Measurements from ENCODE around the gene ASB1.

The ASB1 gene

DNA sequence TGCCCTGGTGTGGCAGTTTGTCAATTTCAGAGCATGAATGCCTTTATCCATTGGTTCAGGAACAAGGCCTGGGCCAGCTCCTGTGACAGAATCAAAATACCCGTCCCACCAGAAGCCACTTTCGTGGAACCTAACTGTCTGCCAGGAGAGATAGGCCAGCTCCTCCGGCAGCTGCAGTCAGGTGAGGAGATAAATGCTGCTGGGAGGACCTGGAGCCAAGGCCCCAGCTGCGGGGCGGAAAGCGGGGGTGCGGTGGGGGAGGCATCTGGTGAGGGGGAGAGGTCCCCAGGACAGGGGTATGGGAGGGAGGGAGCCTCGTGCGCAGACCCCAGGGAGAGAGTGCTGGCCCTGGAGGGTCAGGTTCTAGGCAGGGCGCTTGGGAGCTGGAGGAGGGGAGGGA, 4.4 kb upstream of the ASB1 start:
- TF ChIP-seq, protein P1, sequence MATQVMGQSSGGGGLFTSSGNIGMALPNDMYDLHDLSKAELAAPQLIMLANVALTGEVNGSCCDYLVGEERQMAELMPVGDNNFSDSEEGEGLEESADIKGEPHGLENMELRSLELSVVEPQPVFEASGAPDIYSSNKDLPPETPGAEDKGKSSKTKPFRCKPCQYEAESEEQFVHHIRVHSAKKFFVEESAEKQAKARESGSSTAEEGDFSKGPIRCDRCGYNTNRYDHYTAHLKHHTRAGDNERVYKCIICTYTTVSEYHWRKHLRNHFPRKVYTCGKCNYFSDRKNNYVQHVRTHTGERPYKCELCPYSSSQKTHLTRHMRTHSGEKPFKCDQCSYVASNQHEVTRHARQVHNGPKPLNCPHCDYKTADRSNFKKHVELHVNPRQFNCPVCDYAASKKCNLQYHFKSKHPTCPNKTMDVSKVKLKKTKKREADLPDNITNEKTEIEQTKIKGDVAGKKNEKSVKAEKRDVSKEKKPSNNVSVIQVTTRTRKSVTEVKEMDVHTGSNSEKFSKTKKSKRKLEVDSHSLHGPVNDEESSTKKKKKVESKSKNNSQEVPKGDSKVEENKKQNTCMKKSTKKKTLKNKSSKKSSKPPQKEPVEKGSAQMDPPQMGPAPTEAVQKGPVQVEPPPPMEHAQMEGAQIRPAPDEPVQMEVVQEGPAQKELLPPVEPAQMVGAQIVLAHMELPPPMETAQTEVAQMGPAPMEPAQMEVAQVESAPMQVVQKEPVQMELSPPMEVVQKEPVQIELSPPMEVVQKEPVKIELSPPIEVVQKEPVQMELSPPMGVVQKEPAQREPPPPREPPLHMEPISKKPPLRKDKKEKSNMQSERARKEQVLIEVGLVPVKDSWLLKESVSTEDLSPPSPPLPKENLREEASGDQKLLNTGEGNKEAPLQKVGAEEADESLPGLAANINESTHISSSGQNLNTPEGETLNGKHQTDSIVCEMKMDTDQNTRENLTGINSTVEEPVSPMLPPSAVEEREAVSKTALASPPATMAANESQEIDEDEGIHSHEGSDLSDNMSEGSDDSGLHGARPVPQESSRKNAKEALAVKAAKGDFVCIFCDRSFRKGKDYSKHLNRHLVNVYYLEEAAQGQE (IDR thresholded peaks at IDR 0.05; ENCODE audit: insufficient read depth in 1 of 2, low read depth in 2 of 2, low read length in 2 of 2) = no peak
- no peak for TF ChIP-seq TAF1 (IDR thresholded peaks at IDR 0.05; ENCODE audit: borderline replicate concordance, insufficient read depth, low read length)

DNA sequence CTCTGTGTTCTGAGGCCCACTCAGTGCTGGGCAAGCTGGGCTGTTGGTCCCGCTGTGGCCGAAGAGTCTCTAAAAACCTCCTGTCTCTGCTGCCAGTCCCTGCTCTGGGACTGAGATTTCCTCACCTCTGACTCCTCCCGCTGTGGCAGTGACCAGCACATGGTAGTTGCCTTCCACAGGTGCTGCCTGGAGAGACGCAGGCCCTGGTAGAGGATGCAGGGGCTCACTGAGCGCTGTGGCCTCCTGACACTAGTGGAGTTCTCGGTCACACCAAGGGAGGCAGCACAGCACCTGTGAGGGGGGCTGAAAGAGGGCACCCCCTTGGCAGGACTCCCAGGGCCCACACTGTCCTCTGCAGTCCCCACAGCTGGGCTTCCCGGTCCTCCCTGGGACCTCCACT, 3.8 kb upstream of the ASB1 start:
- no peak for TF ChIP-seq SIN3A (IDR thresholded peaks at IDR 0.05; ENCODE audit: borderline replicate concordance, insufficient read depth, low read length)
- TF ChIP-seq, protein P1 (IDR thresholded peaks at IDR 0.05; ENCODE audit: insufficient read depth in 1 of 2, low read depth in 2 of 2, low read length in 2 of 2) = no peak
- TF ChIP-seq POLR2AphosphoS5 (IDR thresholded peaks at IDR 0.05; ENCODE audit: low read depth, low read length) = no peak
- no peak for TF ChIP-seq TAF1 (IDR thresholded peaks at IDR 0.05; ENCODE audit: borderline replicate concordance, insufficient read depth, low read length)
- TF ChIP-seq FOXP2 (optimal IDR thresholded peaks at IDR 0.05; ENCODE audit: borderline replicate concordance, extremely low read depth, extremely low read length, insufficient read depth) = no peak

DNA sequence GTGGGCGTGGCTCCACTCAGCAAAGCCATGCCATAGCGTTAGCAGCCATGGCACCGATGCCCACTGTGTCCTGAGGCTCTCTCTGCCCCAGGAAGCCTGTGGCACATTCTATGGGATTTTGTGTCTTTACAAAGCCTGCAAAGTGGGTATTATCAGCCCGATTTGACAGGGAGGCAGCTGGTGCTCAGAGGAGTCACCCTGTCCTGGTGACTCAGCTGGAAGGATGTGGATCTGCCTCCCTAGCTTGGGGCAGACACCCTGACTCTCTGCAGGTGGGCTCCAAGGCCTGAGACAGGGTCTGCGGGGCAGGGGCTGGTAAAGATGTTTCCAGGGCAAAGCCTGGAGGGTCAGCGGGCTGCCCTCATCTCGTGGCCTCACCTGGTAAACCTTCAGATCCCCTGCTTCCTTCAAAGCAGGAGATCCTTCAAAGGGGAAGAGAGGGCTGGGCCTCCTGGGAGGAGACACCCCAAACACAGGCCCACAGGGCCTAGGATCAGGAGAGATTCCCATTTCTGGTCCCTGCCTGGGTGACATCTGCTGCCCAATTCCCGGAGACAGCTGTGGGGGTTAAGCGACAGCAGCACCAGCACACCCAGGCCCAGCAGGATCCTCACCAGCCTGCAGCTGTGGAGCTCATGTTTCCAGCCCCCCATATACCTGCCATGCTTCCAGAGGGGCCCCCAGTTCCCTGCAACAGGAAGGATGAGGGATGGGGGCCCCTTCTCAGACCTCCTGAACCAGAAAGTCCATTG, 3.0 kb upstream of the ASB1 start:
- TF ChIP-seq FOXP2 (optimal IDR thresholded peaks at IDR 0.05; ENCODE audit: borderline replicate concordance, extremely low read depth, extremely low read length, insufficient read depth) (no peak), SIN3A (IDR thresholded peaks at IDR 0.05; ENCODE audit: borderline replicate concordance, insufficient read depth, low read length) (no peak), TAF1 (IDR thresholded peaks at IDR 0.05; ENCODE audit: borderline replicate concordance, insufficient read depth, low read length) (no peak), POLR2AphosphoS5 (IDR thresholded peaks at IDR 0.05; ENCODE audit: low read depth, low read length) (no peak)
- TF ChIP-seq, protein P1 (IDR thresholded peaks at IDR 0.05; ENCODE audit: insufficient read depth in 1 of 2, low read depth in 2 of 2, low read length in 2 of 2) = no peak

DNA sequence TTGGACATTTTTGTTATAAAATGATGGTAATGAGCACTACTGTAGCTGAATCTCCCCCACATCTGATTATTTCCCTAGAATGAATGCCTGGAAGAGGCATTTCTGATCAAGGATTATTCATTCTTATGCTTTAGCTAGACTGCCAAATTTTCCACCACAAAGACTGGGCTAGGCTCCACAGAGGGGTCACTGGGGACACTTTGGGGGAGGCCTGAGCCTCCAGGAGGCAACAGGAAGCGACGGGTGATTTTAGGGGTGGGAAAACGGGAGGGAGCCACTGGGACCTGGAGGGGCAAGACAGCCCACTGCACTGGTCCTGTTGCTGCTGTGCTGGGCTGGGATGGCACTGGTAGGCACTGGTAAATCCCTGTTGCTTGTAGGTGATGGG, 2.4 kb upstream of the ASB1 start:
- TF ChIP-seq POLR2AphosphoS5 (IDR thresholded peaks at IDR 0.05; ENCODE audit: low read depth, low read length) (no peak), SIN3A (IDR thresholded peaks at IDR 0.05; ENCODE audit: borderline replicate concordance, insufficient read depth, low read length) (no peak), FOXP2 (optimal IDR thresholded peaks at IDR 0.05; ENCODE audit: borderline replicate concordance, extremely low read depth, extremely low read length, insufficient read depth) (no peak), TAF1 (IDR thresholded peaks at IDR 0.05; ENCODE audit: borderline replicate concordance, insufficient read depth, low read length) (no peak)
- TF ChIP-seq, protein P1 (IDR thresholded peaks at IDR 0.05; ENCODE audit: insufficient read depth in 1 of 2, low read depth in 2 of 2, low read length in 2 of 2) = no peak
